HepG2 (cell line): ENCODE results near the gene SLC16A3. TPM values are rescaled to one million over a fixed set of nuclear protein-coding genes. Genes with fewer than 3 reads are reported as not detected.

Source experiments
- ATAC-seq: fragments of 200-7000 bp; cut with Tn5 transposase; 3 replicates; pipeline ENCODE4 v1.9.1; 2020; ENCODE audit warnings: mild to moderate bottlenecking, moderate library complexity
- BruUV-seq: library from RNA; stranded (reverse); fragments of 400-500 nt; replicated peaks from 2 replicates; lab custom pipeline; 2021; lab: Mats Ljungman, UMichigan
- CTCF ChIA-PET: fragments of 300-600 bp; formaldehyde crosslinking; extraction: SDS; loops from one replicate; lab custom pipeline; 2021; ENCODE audit warnings: low total read pairs, inconsistent platforms, low intra/inter-chr PET ratio; lab: Yijun Ruan, JAX
- POLR2A ChIA-PET: fragments of 350-600 bp; sonication (Branson Sonifier 250); formaldehyde crosslinking; loops from one replicate; lab custom pipeline; 2020; ENCODE audit warnings: antibody characterized with exemption, inconsistent platforms; lab: Yijun Ruan, JAX
- DNase-seq: peaks from one replicate; pipeline ENCODE4 v3.0.0-alpha.2; 2015; ENCODE audit warnings: low spot score
- FAIRE-seq: peaks from 3 replicates; lab custom pipeline; 2011; peaks lifted over from hg19 to GRCh38; lab: Jason Lieb, UNC
- H2AFZ ChIP-seq: one replicate; pipeline ENCODE4 v1.6.1; 2011; ENCODE audit warnings: low read length, inconsistent platforms
- H3K27ac ChIP-seq: fragments of 300-600 bp; 3 replicates; pipeline ENCODE4 v1.8.0; 2011; ENCODE audit warnings: mixed run types, mild to moderate bottlenecking, mixed read lengths, low read length, inconsistent platforms; ENCODE audit not compliant: insufficient read depth; ENCODE audit errors: extremely low read length
- H3K27me3 ChIP-seq, 2 experiments: fragments of 200-600 bp in 1 of 2; 2 replicates in 1 of 2; 3 replicates in 1 of 2; pipeline versions ENCODE4 v1.6.0 to v1.8.0; 2011; ENCODE audit warnings: low read length in 2 of 2, mild to moderate bottlenecking in 2 of 2, moderate library complexity in 2 of 2, inconsistent platforms in 1 of 2; ENCODE audit not compliant: insufficient read depth in 2 of 2, control insufficient read depth in 1 of 2
- H3K36me3 ChIP-seq, 2 experiments: fragments of 200-600 bp in 1 of 2; replicated peaks in 1 of 2; 2 replicates in 1 of 2; 3 replicates in 1 of 2; pipeline versions ENCODE4 v1.5.1 to v1.8.0; 2011; ENCODE audit warnings: low read length in 2 of 2, inconsistent platforms in 1 of 2; ENCODE audit not compliant: insufficient read depth in 2 of 2, control insufficient read depth in 1 of 2
- H3K4me1 ChIP-seq: 2 replicates; pipeline ENCODE4 v1.5.1; 2012; ENCODE audit warnings: low read length, inconsistent platforms; ENCODE audit not compliant: insufficient read depth
- H3K4me2 ChIP-seq: 2 replicates; pipeline ENCODE4 v1.6.0; 2011; ENCODE audit warnings: low read depth, low read length, inconsistent platforms
- H3K4me3 ChIP-seq, 3 experiments: fragments of 200-600 bp in 1 of 3; sonication (generic), shearing (Covaris generic) in 1 of 3; replicated peaks in 1 of 3; 2 replicates each; pipeline ENCODE4 v1.5.1; 2011 to 2016; ENCODE audit warnings: low read length in 3 of 3, inconsistent platforms in 2 of 3, low read depth in 2 of 3, mild to moderate bottlenecking in 2 of 3, control low read depth in 1 of 3, mixed read lengths in 1 of 3; ENCODE audit not compliant: insufficient read depth in 1 of 3
- H3K79me2 ChIP-seq: one replicate; pipeline ENCODE4 v1.6.1; 2011; ENCODE audit warnings: low read length, inconsistent platforms; ENCODE audit not compliant: insufficient read depth
- H3K9ac ChIP-seq: 2 replicates; pipeline ENCODE4 v1.6.0; 2011; ENCODE audit warnings: mild to moderate bottlenecking, low read depth, low read length, inconsistent platforms; ENCODE audit not compliant: insufficient read depth
- H3K9me3 ChIP-seq: 2 replicates; pipeline ENCODE4 v1.5.1; 2012; ENCODE audit warnings: mild to moderate bottlenecking, low read length
- H4K20me1 ChIP-seq: 2 replicates; pipeline ENCODE4 v1.6.0; 2011; ENCODE audit warnings: inconsistent platforms, mild to moderate bottlenecking, low read length, moderate library complexity; ENCODE audit not compliant: insufficient read depth
- ARNT ChIP-seq: fragments of 450-650 bp; IDR thresholded peaks from 2 replicates; pipeline ENCODE4 v1.6.1; 2017
- BHLHE40 ChIP-seq: IDR thresholded peaks from 2 replicates; pipeline ENCODE4 v1.6.1; 2011; ENCODE audit warnings: low read length, improper control_type of control experiment
- DMAP1 ChIP-seq: IDR thresholded peaks from 2 replicates; pipeline ENCODE4 v1.6.1; 2016
- FOXA1 ChIP-seq, 2 experiments: fragments of 450-650 bp in 1 of 2; sonication (generic) in 1 of 2; formaldehyde crosslinking in 1 of 2; IDR thresholded peaks; 2 replicates each; pipeline versions ENCODE4 v1.4.0 to v1.6.1; 2016 to 2020; ENCODE audit warnings: missing genetic modification reagents in 1 of 2
- HNF1B ChIP-seq: sonication (generic); formaldehyde crosslinking; IDR thresholded peaks from 2 replicates; pipeline ENCODE4 v1.5.1; 2020; ENCODE audit warnings: mild to moderate bottlenecking, moderate library complexity, missing genetic modification reagents
- PAWR ChIP-seq: sonication (generic); formaldehyde crosslinking; IDR thresholded peaks from 2 replicates; pipeline ENCODE4 v1.4.0; 2020; ENCODE audit warnings: missing genetic modification reagents, mild to moderate bottlenecking, borderline replicate concordance
- RFX1 ChIP-seq: fragments of 450-650 bp; IDR thresholded peaks from 2 replicates; pipeline ENCODE4 v1.6.1; 2017
- SIN3A ChIP-seq: IDR thresholded peaks from 2 replicates; pipeline ENCODE4 v1.6.1; 2011; ENCODE audit warnings: low read depth, mild to moderate bottlenecking, control low read depth, low read length, borderline replicate concordance
- SIN3B ChIP-seq: fragments of 150-350 bp; IDR thresholded peaks from 2 replicates; pipeline ENCODE4 v1.6.1; 2014; ENCODE audit warnings: low read length
- SMC3 ChIP-seq: IDR thresholded peaks from 2 replicates; pipeline ENCODE4 v1.6.1; 2011; ENCODE audit warnings: low read length, improper control_type of control experiment
- ZNF253 ChIP-seq: sonication (generic); formaldehyde crosslinking; IDR thresholded peaks from 2 replicates; pipeline ENCODE4 v1.8.0; 2022; ENCODE audit warnings: mild to moderate bottlenecking, missing genetic modification reagents, borderline replicate concordance
- ZNF276 ChIP-seq: sonication (generic); formaldehyde crosslinking; IDR thresholded peaks from 2 replicates; pipeline ENCODE4 v1.4.0; 2020; ENCODE audit warnings: mild to moderate bottlenecking, low read depth, missing genetic modification reagents
- ZNF431 ChIP-seq: sonication (generic); formaldehyde crosslinking; IDR thresholded peaks from 2 replicates; pipeline ENCODE4 v1.9.0; 2022; ENCODE audit warnings: missing genetic modification reagents, low read depth, mild to moderate bottlenecking, borderline replicate concordance
- ZNF841 ChIP-seq: sonication (generic); formaldehyde crosslinking; IDR thresholded peaks from 2 replicates; pipeline ENCODE4 v1.8.1; 2023; ENCODE audit warnings: missing genetic modification reagents, borderline replicate concordance
- WGBS: methylation state at CpG from one replicate; pipeline ENCODE4 v1.1.6; 2017; ENCODE audit warnings: low lambda C conversion rate; 5-methylcytosine and 5-hydroxymethylcytosine counted together
- in situ Hi-C: cut with HindIII; loops from 2 replicates; pipeline ENCODE4 v1.10.0; 2017; ENCODE audit warnings: low pct_unique_long_range_greater_than_20kb; ENCODE audit not compliant: extremely low pct_ligation_motif_present
- intact Hi-C: fragments of 100-400 bp; cut with micrococcal nuclease; formaldehyde crosslinking; loops from one replicate; pipeline ENCODE4 v1.10.0; 2022; ENCODE audit not compliant: unreplicated experiment
- polyA plus RNA-seq, 8 experiments: library from polyadenylated mRNA; depleted of rRNA in 3 of 8; stranded (reverse) in 7 of 8; unstranded in 1 of 8; fragments of >200 nt; fragmentation: Illumina TruSeq in 4 of 8; extraction: Trizol in 4 of 8; gene quantifications; 2 replicates each; pipeline versions ENCODE4 v1.2.1 to v1.2.3, GENCODE V29; 2011 to 2016; ENCODE audit warnings: low read depth in 4 of 8, missing spikeins in 1 of 8, mixed read lengths in 1 of 8; ENCODE audit not compliant: insufficient read depth in 1 of 8
- total RNA-seq, 5 experiments: library from RNA; depleted of rRNA; stranded (reverse); fragments of >200 nt; fragmentation: Illumina TruSeq; extraction: Trizol; gene quantifications; 2 replicates each; pipeline ENCODE4 v1.2.3, GENCODE V29; 2016; ENCODE audit warnings: low read depth in 1 of 5
- TF ChIP-seq, protein P1 (sequence below): sonication (generic); formaldehyde crosslinking; IDR thresholded peaks from 2 replicates; pipeline ENCODE4 v1.8.1; 2022; ENCODE audit warnings: low read depth, mild to moderate bottlenecking, missing genetic modification reagents

SLC16A3 gene
- total and polyA plus RNA-seq, 2 of the 13 experiments (the other 11 are each of a cell fraction or from before 2014, with no cell fraction given): 242 to 349 TPM

DNA sequence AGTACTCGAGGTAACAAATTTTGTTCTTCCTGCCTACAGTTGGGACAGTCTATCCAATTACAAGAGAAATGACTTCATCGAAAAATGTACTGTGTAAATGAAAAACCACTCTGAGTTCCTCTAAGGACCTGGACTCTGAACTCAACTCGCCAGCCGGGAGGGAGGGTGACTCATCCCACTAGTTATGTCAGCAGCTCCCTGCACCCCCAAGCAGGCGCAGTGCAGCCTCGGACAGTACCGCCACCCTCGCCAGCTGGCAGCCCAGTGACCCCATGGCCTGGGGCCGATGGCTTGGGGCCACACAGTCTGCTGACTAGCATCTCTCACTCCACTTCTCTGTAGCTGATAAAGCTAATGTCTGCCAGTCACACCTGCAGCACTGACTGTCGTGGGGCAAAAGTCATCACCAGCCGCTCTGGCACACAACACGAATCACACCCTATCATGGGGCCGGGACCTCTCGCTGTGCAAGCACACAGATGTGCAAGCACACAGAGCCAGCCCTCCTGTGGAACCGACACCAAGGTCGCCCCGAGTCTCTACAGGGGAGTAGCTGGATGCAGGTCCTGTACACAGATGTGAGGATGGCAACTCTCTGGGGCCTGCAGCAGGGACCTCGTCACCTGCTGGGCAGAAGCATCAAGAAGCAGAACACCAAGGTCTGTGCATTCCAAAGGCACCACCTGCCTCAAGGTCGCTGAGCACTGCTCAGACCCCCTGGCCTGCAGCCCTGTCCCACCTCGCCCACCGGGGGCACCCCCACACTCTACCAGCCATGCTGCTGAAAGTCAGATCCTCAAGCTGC, 38.9 kb downstream of the SLC16A3 start:
- BruUV-seq: TSS peak; percentile 74
- 9% methylated on average over 11 of the region's 21 CpGs for WGBS
- ATAC-seq (peak; percentile 88), FAIRE-seq (peak; percentile 98), DNase-seq (peak; percentile 99)
- Histone ChIP-seq H3K9me3 (no peaks in the 10 kb centered on the region), H3K36me3 (peaks cover 27 to 57% of the 10 kb centered on the region in 2 experiments), H3K79me2 (peaks cover 90% of the 10 kb centered on the region), H3K4me3 (peak overlapping the region; percentile 12 to 65 (median 48); a peak in 5 of 6 replicates), H4K20me1 (peaks cover 82% of the 10 kb centered on the region), H2AFZ (no peak overlapping the region), H3K4me1 (peaks cover 70% of the 10 kb centered on the region), H3K4me2 (peak overlapping the region; percentile 81), H3K27ac (peak overlapping the region; percentile 90), H3K27me3 (no peaks in the 10 kb centered on the region; a peak in 1 of 5 replicates), H3K9ac (peak overlapping the region; percentile 68)
- CTCF ChIA-PET: interaction anchor here (1.1 kb wide), 1 partner anchor 32 kb away, joined by 3 read pairs; no protein-coding TSS in a partner anchor
- POLR2A ChIA-PET: interaction anchor here (0.6 to 10.6 kb wide), 22 partner anchors 14 to 275 kb away, joined by 3 to 119 read pairs (median 5); partner anchors contain the start of genes CD7 and SLC16A3
- intact Hi-C loops: loop anchor here (1.0 to 2.0 kb wide), 2 partner anchors 25 to 50 kb away; partner anchors contain the start of gene CD7
- in situ Hi-C loops: no loop called here
- TF ChIP-seq HNF1B (CRISPR knock-in tag) (peak; percentile 92), SMC3 (no peak), RFX1 (no peak), ZNF431 (0 out of 2 replicates have a peak, but pooled peaks have one; percentile 68), ARNT (no peak), ZNF841 (CRISPR knock-in tag) (no peak), ZNF276 (CRISPR knock-in tag) (no peak), BHLHE40 (peak; percentile 52), ZNF253 (CRISPR knock-in tag) (peak; percentile 72; the same call in 1 of the 2 replicates), SIN3B (no peak), SIN3A (no peak), PAWR (CRISPR knock-in tag) (no peak), FOXA1 (IDR thresholded peaks at IDR 0.05) (no peak), FOXA1 (CRISPR knock-in tag; IDR thresholded peaks at IDR 0.05) (peak; percentile 63), DMAP1 (CRISPR knock-in tag) (peak; percentile 85; the same call in 1 of the 2 replicates)
- TF ChIP-seq, protein P1, sequence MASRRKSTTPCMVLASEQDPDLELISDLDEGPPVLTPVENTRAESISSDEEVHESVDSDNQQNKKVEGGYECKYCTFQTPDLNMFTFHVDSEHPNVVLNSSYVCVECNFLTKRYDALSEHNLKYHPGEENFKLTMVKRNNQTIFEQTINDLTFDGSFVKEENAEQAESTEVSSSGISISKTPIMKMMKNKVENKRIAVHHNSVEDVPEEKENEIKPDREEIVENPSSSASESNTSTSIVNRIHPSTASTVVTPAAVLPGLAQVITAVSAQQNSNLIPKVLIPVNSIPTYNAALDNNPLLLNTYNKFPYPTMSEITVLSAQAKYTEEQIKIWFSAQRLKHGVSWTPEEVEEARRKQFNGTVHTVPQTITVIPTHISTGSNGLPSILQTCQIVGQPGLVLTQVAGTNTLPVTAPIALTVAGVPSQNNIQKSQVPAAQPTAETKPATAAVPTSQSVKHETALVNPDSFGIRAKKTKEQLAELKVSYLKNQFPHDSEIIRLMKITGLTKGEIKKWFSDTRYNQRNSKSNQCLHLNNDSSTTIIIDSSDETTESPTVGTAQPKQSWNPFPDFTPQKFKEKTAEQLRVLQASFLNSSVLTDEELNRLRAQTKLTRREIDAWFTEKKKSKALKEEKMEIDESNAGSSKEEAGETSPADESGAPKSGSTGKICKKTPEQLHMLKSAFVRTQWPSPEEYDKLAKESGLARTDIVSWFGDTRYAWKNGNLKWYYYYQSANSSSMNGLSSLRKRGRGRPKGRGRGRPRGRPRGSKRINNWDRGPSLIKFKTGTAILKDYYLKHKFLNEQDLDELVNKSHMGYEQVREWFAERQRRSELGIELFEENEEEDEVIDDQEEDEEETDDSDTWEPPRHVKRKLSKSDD (CRISPR knock-in tag): peak; percentile 94
